ACC112 (cell line): ENCODE data around the gene GSN.
A peak's percentile ranks its signal among the peaks of the same experiment; 100 is the strongest.

ENCODE experiments used
- H2AFZ ChIP-seq: fragments of 200-600 bp; sonication (generic); one replicate; pipeline ENCODE4 v1.6.0; 2017; ENCODE audit warnings: antibody characterized with exemption, low read length; ENCODE audit not compliant: unreplicated experiment
- H3K27ac ChIP-seq: fragments of 200-600 bp; sonication (generic); 2 replicates; pipeline ENCODE4 v1.5.1; 2014; ENCODE audit warnings: low read depth, mild to moderate bottlenecking, antibody characterized with exemption, low read length, moderate library complexity
- H3K27me3 ChIP-seq: fragments of 200-600 bp; sonication (generic); 2 replicates; pipeline ENCODE4 v1.6.1; 2014; ENCODE audit warnings: mild to moderate bottlenecking, antibody characterized with exemption, low read length, moderate library complexity, mixed read lengths; ENCODE audit not compliant: insufficient read depth
- H3K36me3 ChIP-seq: fragments of 200-600 bp; sonication (generic); 2 replicates; pipeline ENCODE4 v1.6.1; 2016; ENCODE audit warnings: mild to moderate bottlenecking, antibody characterized with exemption, low read length, moderate library complexity, mixed read lengths; ENCODE audit not compliant: insufficient read depth
- H3K4me1 ChIP-seq: fragments of 200-600 bp; sonication (generic); one replicate; pipeline ENCODE4 v1.6.1; 2016; ENCODE audit warnings: low read length, mixed read lengths; ENCODE audit not compliant: insufficient read depth, unreplicated experiment, control insufficient read depth
- H3K4me3 ChIP-seq: fragments of 200-600 bp; sonication (generic); 2 replicates; pipeline ENCODE4 v1.5.1; 2014; ENCODE audit warnings: mild to moderate bottlenecking, low read depth, low read length
- H3K79me2 ChIP-seq: fragments of 200-600 bp; sonication (generic); one replicate; pipeline ENCODE4 v1.6.0; 2016; ENCODE audit warnings: low read length; ENCODE audit not compliant: control insufficient read depth, unreplicated experiment, insufficient read depth

The GSN gene

DNA sequence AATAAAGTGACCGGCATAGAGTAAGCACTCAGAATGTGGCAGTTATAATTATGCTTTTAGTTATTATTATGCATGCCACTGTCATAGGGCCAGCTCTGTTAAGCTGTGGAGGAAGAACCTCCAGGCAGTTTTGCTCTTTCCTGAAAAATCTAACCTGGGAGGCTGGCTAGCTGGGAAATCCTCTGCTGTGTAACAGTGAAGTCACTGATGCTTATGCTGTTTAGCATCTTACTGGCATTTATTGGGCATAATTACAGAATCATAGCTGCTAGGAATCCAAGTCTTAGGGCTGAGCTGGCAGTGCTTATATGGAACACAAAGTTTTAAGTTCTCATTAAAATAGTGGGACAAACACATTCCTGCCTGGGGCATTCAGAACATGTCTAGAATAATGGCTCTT is 5.5 kb upstream of the GSN start:
- Histone ChIP-seq H3K27ac (no peak overlapping the region), H3K79me2 (no peaks in the 10 kb centered on the region), H3K4me3 (no peak overlapping the region), H3K36me3 (no peaks in the 10 kb centered on the region), H3K4me1 (peaks cover 28% of the 10 kb centered on the region), H3K27me3 (no peaks in the 10 kb centered on the region), H2AFZ (no peak overlapping the region)

DNA sequence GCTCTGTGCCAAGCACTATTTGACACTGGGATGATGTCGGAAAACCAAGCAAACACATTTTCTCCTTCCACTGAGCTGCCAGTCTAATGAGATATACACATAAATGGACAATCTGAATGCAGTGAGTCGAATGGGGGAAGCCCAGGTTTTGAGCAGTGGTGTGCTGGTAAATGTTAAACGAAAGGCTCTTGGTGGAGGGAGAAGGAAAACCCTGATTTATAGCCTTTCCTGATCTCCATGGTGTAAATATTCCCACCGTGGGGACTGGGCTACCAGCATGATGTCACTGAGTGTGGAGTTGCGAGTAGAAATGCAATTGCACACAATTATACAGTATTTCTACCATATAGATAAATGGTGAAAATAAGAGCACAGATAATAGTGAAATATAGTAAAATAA is 5.0 kb upstream of the GSN start:
- no peaks in the 10 kb centered on the region for H3K36me3 ChIP-seq
- H3K79me2 ChIP-seq: no peaks in the 10 kb centered on the region
- peaks cover 25% of the 10 kb centered on the region for H3K4me1 ChIP-seq
- no peak overlapping the region for H3K27ac ChIP-seq
- no peak overlapping the region for H3K4me3 ChIP-seq
- H3K27me3 ChIP-seq: no peaks in the 10 kb centered on the region
- no peak overlapping the region for H2AFZ ChIP-seq

DNA sequence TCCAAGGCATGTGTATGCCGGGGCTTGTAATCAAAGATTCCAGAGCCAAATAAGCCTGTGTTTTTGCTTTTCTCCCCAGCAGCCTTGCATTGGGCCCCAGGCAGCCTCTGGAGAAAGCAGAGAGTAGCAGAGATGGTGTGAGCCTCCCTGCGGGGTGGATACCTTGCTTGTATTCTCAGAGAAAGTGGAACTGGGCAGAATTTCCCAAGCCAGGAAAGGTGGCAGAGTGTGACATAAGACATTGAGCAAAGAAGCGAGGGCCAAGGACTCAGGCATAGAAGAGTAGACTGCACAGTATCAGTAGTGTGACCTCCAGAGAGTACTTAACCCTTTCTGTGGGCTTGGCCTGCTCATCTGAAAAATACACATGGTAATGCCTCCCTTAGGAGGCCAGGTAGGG is 1.6 kb upstream of the GSN start:
- no peak overlapping the region for H3K4me3 ChIP-seq
- H3K36me3 ChIP-seq: no peaks in the 10 kb centered on the region
- H3K27ac ChIP-seq: no peak overlapping the region
- peaks cover 31% of the 10 kb centered on the region for H3K79me2 ChIP-seq
- no peaks in the 10 kb centered on the region for H3K27me3 ChIP-seq
- H3K4me1 ChIP-seq: peaks cover 28% of the 10 kb centered on the region
- no peak overlapping the region for H2AFZ ChIP-seq

DNA sequence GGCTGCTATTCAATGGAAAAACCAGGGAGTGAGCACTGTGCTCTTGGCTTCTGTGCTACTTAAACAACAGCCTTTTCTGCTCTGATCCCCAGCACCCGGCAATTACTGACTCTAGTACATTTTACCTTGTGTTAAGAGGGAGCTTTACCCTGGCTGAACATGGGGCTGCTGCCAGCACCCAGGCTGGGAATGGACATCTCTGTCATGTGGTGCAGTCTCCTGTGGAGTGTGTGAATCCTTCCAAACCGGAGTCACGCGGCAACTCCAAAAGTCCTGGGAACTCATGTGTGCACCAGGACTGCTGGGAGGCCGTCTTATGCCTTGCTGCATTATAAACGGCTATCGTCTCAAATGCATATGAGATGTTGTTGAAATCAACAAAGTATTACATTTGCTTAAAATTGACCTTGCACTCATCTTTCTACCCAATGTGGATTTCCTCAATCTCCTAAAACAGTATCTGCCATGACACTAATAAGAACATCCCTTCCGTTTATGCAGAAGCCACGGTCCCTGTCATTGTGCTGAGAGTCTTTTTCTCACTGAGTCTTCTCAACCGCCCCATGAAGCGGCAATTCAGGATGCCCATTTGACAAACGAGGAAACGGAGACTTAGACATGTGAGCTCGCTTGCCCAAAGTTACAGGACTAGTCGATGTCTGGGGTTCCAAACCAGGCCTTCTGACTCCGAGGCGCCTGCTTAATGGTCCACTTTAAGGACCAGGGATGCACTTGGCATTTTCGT is 884 bp upstream of the GSN start:
- no peak overlapping the region for H3K27ac ChIP-seq
- peaks cover 30% of the 10 kb centered on the region for H3K4me1 ChIP-seq
- peak overlapping the region; percentile 97 for H2AFZ ChIP-seq
- peak overlapping the region; percentile 99 for H3K4me3 ChIP-seq
- no peaks in the 10 kb centered on the region for H3K36me3 ChIP-seq
- no peaks in the 10 kb centered on the region for H3K27me3 ChIP-seq
- H3K79me2 ChIP-seq: peaks cover 38% of the 10 kb centered on the region

DNA sequence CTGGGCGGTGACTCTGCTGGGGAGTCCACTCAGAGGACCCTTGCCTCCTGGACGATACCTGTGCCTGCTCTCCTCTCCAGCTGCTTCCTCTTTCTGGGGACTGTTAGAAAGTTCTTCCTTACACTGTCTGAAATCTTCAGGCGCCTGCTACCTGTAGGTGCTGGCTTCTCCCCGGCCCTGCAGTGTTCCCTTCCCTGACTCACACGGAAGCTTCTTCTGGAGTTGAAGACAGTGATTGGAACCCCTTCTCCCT is 562 bp downstream of the GSN start:
- peaks cover 41% of the 10 kb centered on the region for H3K4me1 ChIP-seq
- peak overlapping the region; percentile 99 for H3K4me3 ChIP-seq
- peak overlapping the region; percentile 71 for H3K27ac ChIP-seq
- peaks cover 50% of the 10 kb centered on the region for H3K79me2 ChIP-seq
- no peaks in the 10 kb centered on the region for H3K27me3 ChIP-seq
- no peaks in the 10 kb centered on the region for H3K36me3 ChIP-seq
- H2AFZ ChIP-seq: peak overlapping the region; percentile 72

DNA sequence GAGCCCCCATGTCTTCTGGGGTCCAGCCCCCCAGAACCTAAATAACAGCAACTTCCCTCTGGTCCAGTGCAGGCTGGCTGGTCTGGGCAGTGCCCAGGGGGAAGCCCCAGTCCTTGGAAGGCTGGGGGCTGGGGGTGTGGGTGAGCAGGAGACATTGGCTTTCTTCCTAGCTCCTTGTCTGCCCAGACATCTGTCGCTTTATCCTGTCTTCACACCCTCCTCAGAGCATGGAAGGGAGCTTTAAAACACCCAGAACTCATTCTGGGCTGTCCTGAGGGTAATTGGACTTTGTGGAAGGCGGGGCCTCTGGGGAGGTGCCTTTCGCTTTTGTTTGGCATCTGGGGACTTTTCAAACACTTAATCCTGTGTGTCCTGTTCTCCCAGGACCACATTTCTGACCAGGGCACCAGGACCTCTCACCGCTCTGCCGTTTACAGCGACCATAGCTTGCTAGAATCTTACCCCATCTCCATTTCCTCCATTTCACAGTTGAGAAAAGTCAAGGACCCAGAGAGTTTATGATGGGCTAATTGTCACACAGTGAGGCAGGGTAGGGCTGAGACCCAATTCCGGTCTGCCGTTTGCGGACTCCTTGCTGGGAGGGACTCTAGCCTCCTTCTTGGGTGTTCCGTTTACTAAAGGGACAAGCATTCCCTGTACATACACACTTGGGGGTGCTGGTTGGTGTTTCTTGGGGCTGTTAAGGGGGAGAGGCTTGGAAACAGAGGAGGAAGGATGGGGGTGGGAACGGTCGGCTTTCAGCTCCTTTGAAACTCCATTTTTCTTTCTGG is 1.1 kb downstream of the GSN start:
- no peaks in the 10 kb centered on the region for H3K27me3 ChIP-seq
- no peaks in the 10 kb centered on the region for H3K36me3 ChIP-seq
- peaks cover 41% of the 10 kb centered on the region for H3K4me1 ChIP-seq
- H3K27ac ChIP-seq: peak overlapping the region; percentile 71
- peak overlapping the region; percentile 92 for H2AFZ ChIP-seq
- H3K79me2 ChIP-seq: peaks cover 53% of the 10 kb centered on the region
- peak overlapping the region; percentile 99 for H3K4me3 ChIP-seq

DNA sequence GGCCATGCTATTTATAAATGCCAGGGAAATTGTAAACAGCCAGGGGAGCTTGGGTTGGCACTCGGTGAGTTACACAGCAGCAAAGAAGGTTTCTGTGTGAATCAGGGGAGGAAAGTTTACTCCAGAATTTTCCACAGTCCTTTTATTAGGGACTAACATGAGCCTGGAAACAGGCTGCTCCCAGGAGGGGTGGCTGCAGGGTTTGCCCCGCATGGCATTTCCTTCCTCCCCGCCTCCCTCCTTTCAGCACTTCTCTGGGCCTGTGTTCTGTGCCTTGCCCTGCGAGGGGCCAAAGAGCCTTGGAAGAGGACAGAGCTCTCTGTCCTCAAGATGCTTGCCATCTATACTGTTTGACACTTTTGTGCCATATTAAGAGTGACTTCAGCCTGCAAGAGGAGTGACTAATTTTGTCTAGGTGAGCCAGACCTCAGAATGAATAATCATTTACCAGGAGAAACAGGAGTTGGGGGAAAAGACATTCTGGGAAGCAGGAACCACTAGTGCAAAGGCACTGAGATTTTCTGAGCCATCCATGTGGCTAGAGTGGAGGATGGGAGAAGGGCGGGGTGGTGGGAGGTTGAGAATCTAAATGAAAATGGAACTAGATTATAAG is 1.8 kb downstream of the GSN start:
- Histone ChIP-seq H3K27ac (peak overlapping the region; percentile 71), H3K36me3 (no peaks in the 10 kb centered on the region), H3K27me3 (no peaks in the 10 kb centered on the region), H3K4me1 (peaks cover 41% of the 10 kb centered on the region), H3K79me2 (peaks cover 59% of the 10 kb centered on the region), H3K4me3 (peak overlapping the region; percentile 99), H2AFZ (peak overlapping the region; percentile 92)

DNA sequence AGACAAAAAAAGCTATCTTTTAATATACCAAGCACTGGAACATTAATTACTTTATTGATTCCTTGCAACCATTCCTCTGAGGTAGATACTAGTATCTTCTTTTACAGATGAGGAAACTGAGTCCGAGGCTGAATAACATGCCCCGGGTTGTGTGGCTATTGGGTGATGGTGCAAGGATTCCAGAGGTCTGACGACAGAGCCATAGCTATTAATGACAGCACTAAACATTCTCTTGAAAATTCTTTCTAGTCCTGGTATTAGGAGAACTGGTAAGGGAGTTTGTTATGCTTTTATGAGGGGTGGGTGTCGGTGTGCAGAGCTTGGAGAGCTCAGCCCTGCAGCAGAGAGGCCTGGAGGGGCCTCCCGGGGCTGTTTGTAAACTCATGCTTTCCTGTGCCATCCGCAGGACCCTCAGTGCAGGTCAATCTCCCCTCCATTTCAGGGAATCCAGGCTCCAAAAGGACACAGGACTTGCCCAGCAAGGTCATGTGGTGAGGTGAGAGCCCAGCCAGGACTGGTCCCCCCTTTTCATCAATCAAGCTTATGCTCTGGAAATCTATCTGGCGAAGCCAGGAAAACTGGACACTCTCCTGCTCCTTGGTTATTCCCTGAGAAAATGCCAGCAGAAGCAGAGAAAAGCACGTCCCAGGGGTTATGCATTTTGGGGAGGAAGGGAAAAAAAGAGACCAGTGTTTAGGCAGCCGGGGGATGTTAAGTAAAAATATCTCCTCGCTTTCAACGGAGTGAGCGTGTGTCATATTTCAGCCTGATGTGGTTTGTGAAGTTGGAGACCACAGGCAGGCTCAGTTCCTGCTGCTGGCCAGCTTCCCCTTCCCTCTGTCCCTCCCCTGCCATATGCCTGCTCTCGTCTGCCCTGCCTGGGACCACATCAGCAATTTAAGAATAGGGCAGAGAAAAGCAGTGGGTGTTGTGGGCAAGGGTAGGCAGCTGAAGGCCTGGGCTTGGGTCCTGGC is 3.7 kb downstream of the GSN start:
- Histone ChIP-seq H2AFZ (peak overlapping the region; percentile 42), H3K27me3 (no peaks in the 10 kb centered on the region), H3K27ac (peak overlapping the region; percentile 18; the same call in 1 of the 2 replicates), H3K36me3 (no peaks in the 10 kb centered on the region), H3K4me3 (peak overlapping the region; percentile 52), H3K4me1 (peaks cover 59% of the 10 kb centered on the region), H3K79me2 (peaks cover 76% of the 10 kb centered on the region)

DNA sequence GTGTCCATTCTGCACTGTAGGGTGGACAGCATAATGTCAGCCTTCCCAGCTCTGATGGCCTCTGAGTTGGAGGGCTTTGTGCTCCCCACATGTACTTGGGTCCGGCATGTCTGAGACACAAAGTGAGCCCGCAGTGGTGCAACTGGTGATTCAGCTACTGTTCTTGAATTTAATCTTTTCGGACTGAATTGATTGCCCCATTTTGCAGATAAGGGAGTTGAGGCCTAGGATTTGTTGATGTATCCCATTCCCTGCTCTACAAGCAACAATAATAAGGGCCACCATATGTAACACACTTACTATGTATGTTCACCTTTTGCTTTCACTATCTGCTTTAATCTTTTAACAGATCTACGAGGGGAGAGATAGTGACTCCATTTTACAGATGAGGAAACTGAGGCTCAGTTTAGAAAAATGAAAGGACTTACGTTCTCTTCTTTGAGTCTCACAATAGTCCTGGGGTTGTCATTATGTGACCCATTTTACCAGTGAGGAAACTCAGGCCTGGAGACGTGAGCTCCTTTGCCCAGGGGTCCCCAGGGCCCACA is 4.5 kb downstream of the GSN start:
- Histone ChIP-seq H3K4me1 (peaks cover 62% of the 10 kb centered on the region), H3K27me3 (no peaks in the 10 kb centered on the region), H3K36me3 (no peaks in the 10 kb centered on the region), H3K79me2 (peaks cover 76% of the 10 kb centered on the region), H3K27ac (0 out of 2 replicates have a peak overlapping the region, but pooled peaks have one; percentile 18), H2AFZ (no peak overlapping the region), H3K4me3 (peak overlapping the region; percentile 52; the same call in 1 of the 2 replicates)
